ENCODE data around the gene ZNF618.

DNA sequence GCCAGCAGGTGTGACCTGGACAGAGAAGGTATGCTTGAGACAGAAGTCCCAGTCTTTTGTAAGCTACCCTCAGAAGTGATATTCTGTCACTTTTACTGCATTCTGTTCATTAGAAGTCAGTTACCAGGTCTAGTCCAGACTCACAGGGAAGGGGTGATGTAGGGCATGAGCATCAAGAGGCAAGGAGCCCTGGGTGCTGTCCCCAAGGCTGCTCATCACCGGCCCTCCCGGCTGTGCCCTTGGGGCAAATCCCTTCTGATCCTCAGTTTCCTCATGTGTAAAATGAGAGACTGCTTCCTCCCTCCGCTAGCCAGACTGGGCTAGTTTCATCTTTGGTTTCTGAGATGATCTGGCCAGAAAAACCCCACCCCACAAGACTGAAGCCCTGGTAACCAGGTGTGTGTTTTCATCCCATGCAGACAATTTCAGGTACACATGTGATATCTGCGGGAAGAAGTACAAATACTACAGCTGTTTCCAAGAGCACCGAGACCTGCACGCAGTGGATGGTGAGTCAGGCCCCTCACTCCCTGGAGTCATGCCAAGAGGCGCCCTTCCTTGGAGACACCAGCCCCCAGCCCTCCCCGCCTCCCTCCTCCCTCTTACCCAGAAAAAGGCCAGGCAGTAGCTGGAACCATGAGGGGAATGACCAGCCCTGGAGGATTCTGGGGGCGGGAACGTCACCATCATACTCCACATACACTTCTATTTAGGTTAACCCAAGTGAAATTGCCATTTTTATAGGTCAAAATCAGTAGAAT, 131.0 kb downstream of the ZNF618 start:
- TF ChIP-seq ZNF121 (CRISPR knock-in tag; IDR thresholded peaks at IDR 0.05), result no peak
- TF ChIP-seq, protein P1, sequence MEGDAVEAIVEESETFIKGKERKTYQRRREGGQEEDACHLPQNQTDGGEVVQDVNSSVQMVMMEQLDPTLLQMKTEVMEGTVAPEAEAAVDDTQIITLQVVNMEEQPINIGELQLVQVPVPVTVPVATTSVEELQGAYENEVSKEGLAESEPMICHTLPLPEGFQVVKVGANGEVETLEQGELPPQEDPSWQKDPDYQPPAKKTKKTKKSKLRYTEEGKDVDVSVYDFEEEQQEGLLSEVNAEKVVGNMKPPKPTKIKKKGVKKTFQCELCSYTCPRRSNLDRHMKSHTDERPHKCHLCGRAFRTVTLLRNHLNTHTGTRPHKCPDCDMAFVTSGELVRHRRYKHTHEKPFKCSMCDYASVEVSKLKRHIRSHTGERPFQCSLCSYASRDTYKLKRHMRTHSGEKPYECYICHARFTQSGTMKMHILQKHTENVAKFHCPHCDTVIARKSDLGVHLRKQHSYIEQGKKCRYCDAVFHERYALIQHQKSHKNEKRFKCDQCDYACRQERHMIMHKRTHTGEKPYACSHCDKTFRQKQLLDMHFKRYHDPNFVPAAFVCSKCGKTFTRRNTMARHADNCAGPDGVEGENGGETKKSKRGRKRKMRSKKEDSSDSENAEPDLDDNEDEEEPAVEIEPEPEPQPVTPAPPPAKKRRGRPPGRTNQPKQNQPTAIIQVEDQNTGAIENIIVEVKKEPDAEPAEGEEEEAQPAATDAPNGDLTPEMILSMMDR (IDR thresholded peaks at IDR 0.05), result no peak
- TF ChIP-seq, protein P2, sequence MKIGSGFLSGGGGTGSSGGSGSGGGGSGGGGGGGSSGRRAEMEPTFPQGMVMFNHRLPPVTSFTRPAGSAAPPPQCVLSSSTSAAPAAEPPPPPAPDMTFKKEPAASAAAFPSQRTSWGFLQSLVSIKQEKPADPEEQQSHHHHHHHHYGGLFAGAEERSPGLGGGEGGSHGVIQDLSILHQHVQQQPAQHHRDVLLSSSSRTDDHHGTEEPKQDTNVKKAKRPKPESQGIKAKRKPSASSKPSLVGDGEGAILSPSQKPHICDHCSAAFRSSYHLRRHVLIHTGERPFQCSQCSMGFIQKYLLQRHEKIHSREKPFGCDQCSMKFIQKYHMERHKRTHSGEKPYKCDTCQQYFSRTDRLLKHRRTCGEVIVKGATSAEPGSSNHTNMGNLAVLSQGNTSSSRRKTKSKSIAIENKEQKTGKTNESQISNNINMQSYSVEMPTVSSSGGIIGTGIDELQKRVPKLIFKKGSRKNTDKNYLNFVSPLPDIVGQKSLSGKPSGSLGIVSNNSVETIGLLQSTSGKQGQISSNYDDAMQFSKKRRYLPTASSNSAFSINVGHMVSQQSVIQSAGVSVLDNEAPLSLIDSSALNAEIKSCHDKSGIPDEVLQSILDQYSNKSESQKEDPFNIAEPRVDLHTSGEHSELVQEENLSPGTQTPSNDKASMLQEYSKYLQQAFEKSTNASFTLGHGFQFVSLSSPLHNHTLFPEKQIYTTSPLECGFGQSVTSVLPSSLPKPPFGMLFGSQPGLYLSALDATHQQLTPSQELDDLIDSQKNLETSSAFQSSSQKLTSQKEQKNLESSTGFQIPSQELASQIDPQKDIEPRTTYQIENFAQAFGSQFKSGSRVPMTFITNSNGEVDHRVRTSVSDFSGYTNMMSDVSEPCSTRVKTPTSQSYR (CRISPR knock-in tag; IDR thresholded peaks at IDR 0.05), result no peak
- no peak for TF ChIP-seq E2F1 (CRISPR knock-in tag; IDR thresholded peaks at IDR 0.05)
- no peak for TF ChIP-seq CREM (CRISPR knock-in tag; IDR thresholded peaks at IDR 0.05)
- TF ChIP-seq E2F5 (CRISPR knock-in tag; IDR thresholded peaks at IDR 0.05), result no peak
- no peak for TF ChIP-seq TCF7 (CRISPR knock-in tag; IDR thresholded peaks at IDR 0.05; ENCODE audit: low read depth)
- TF ChIP-seq USF2 (CRISPR knock-in tag; IDR thresholded peaks at IDR 0.05), result no peak
